Measurements from ENCODE around the gene GRIK1. TPM values are rescaled to one million over a fixed set of nuclear protein-coding genes. Genes with fewer than 3 reads are reported as not detected.

The GRIK1 gene
- total RNA-seq, 1 experiment from 2014 or later: 0.09 TPM

DNA sequence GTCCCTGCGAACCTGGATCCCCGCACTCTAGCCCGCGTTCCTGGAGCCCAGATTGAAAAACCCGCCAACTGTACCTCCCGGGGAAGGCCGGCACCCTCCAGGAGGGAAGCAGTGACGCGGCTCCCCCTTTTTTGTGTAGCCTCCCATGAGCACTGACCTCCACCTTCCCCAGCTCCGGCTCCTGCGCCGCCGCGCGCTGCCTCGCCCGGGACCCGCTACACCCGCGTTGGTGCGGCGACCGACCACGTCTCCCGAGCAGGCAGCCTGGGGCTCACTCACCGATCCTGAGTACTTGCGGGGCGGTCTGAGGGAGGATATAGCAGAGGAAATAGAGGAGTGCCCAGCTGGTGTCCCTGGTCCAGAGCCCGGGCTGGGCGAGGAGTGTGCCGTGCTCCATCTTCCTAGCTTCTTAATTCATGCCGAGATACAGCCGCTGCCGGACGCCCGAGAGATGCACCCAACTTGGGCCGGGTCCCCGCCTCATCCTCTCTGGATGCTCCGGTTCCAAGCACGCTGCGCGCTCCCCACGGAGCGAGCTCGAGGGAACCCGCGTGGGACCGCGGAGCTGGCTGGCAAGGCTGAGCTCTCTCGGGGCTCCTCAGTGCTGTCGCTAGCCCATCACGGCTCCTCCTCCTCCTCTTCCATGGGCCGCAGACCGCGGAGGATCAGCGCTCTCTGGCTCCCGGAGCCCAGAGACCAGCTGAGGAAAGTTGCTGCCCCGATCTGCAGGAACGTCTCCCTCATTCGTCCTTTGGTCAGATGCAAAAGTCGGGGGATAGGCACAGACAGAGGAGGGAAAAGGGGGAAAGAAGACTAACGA, 482 bp downstream of the GRIK1 start (continued):
- TF ChIP-seq, protein P1, sequence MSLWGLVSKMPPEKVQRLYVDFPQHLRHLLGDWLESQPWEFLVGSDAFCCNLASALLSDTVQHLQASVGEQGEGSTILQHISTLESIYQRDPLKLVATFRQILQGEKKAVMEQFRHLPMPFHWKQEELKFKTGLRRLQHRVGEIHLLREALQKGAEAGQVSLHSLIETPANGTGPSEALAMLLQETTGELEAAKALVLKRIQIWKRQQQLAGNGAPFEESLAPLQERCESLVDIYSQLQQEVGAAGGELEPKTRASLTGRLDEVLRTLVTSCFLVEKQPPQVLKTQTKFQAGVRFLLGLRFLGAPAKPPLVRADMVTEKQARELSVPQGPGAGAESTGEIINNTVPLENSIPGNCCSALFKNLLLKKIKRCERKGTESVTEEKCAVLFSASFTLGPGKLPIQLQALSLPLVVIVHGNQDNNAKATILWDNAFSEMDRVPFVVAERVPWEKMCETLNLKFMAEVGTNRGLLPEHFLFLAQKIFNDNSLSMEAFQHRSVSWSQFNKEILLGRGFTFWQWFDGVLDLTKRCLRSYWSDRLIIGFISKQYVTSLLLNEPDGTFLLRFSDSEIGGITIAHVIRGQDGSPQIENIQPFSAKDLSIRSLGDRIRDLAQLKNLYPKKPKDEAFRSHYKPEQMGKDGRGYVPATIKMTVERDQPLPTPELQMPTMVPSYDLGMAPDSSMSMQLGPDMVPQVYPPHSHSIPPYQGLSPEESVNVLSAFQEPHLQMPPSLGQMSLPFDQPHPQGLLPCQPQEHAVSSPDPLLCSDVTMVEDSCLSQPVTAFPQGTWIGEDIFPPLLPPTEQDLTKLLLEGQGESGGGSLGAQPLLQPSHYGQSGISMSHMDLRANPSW (CRISPR knock-in tag; conservative IDR thresholded peaks at IDR 0.05; ENCODE audit: low read depth): no peak
- TF ChIP-seq, protein P2, sequence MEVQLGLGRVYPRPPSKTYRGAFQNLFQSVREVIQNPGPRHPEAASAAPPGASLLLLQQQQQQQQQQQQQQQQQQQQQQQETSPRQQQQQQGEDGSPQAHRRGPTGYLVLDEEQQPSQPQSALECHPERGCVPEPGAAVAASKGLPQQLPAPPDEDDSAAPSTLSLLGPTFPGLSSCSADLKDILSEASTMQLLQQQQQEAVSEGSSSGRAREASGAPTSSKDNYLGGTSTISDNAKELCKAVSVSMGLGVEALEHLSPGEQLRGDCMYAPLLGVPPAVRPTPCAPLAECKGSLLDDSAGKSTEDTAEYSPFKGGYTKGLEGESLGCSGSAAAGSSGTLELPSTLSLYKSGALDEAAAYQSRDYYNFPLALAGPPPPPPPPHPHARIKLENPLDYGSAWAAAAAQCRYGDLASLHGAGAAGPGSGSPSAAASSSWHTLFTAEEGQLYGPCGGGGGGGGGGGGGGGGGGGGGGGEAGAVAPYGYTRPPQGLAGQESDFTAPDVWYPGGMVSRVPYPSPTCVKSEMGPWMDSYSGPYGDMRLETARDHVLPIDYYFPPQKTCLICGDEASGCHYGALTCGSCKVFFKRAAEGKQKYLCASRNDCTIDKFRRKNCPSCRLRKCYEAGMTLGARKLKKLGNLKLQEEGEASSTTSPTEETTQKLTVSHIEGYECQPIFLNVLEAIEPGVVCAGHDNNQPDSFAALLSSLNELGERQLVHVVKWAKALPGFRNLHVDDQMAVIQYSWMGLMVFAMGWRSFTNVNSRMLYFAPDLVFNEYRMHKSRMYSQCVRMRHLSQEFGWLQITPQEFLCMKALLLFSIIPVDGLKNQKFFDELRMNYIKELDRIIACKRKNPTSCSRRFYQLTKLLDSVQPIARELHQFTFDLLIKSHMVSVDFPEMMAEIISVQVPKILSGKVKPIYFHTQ (CRISPR knock-in tag; IDR thresholded peaks at IDR 0.05): no peak
- TF ChIP-seq CREM (CRISPR knock-in tag; IDR thresholded peaks at IDR 0.05): no peak

DNA sequence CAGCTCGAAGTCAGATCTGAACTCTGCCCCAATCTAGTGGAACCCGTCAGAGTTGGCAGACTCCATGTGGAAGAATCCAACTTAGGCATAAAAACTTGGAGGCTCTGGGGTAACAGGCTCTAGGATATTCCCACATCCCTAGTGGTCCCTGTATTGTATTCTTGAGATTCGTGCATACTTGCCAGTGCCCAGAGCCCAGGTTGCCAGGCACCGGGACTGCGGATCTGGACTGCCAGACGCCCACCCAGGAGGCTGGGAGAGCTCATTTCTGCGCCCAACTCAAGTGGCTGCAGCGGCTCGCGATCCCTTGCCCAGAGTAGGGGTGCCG, 1.1 kb downstream of the GRIK1 start:
- TF ChIP-seq KAT7 (CRISPR knock-in tag; IDR thresholded peaks at IDR 0.05; ENCODE audit: borderline replicate concordance) (no peak), NFATC4 (CRISPR knock-in tag; IDR thresholded peaks at IDR 0.05) (no peak), SMAD3 (CRISPR knock-in tag; IDR thresholded peaks at IDR 0.05; ENCODE audit: borderline replicate concordance) (no peak), ELF4 (CRISPR knock-in tag; IDR thresholded peaks at IDR 0.05; ENCODE audit: low read depth) (no peak), FOXK1 (CRISPR knock-in tag; IDR thresholded peaks at IDR 0.05) (no peak), ATF1 (CRISPR knock-in tag; IDR thresholded peaks at IDR 0.05) (no peak), NFYB (CRISPR knock-in tag; conservative IDR thresholded peaks at IDR 0.05; ENCODE audit: low read depth) (no peak), TEAD1 (CRISPR knock-in tag; IDR thresholded peaks at IDR 0.05) (no peak), CREB1 (CRISPR knock-in tag; IDR thresholded peaks at IDR 0.05) (no peak), EMX1 (CRISPR knock-in tag; IDR thresholded peaks at IDR 0.05) (no peak), FOXJ3 (CRISPR knock-in tag; IDR thresholded peaks at IDR 0.05; ENCODE audit: borderline replicate concordance) (no peak)
- TF ChIP-seq, protein P3, sequence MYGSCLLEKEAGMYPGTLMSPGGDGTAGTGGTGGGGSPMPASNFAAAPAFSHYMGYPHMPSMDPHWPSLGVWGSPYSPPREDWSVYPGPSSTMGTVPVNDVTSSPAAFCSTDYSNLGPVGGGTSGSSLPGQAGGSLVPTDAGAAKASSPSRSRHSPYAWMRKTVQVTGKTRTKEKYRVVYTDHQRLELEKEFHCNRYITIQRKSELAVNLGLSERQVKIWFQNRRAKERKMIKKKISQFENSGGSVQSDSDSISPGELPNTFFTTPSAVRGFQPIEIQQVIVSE (CRISPR knock-in tag; IDR thresholded peaks at IDR 0.05; ENCODE audit: borderline replicate concordance): no peak
- TF ChIP-seq, protein P4, sequence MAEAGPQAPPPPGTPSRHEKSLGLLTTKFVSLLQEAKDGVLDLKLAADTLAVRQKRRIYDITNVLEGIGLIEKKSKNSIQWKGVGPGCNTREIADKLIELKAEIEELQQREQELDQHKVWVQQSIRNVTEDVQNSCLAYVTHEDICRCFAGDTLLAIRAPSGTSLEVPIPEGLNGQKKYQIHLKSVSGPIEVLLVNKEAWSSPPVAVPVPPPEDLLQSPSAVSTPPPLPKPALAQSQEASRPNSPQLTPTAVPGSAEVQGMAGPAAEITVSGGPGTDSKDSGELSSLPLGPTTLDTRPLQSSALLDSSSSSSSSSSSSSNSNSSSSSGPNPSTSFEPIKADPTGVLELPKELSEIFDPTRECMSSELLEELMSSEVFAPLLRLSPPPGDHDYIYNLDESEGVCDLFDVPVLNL (CRISPR knock-in tag; IDR thresholded peaks at IDR 0.05; ENCODE audit: borderline replicate concordance, low read depth): no peak
- TF ChIP-seq, protein P1 (CRISPR knock-in tag; conservative IDR thresholded peaks at IDR 0.05; ENCODE audit: low read depth): no peak
- TF ChIP-seq, protein P5, sequence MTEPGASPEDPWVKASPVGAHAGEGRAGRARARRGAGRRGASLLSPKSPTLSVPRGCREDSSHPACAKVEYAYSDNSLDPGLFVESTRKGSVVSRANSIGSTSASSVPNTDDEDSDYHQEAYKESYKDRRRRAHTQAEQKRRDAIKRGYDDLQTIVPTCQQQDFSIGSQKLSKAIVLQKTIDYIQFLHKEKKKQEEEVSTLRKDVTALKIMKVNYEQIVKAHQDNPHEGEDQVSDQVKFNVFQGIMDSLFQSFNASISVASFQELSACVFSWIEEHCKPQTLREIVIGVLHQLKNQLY (CRISPR knock-in tag; IDR thresholded peaks at IDR 0.05): no peak
- CTCF ChIA-PET: interaction anchor here (1.0 to 1.8 kb wide), 5 partner anchors 105 to 848 kb away, joined by 3 to 13 read pairs (median 3); no protein-coding TSS in a partner anchor
- no peaks in the 10 kb centered on the region for H3K36me3 Mint-ChIP-seq
- H3K27me3 Mint-ChIP-seq (ENCODE audit: low read depth): peaks cover 63% of the 10 kb centered on the region
- no peaks in the 10 kb centered on the region for H3K9me3 Mint-ChIP-seq
- DNase-seq (ENCODE audit: low spot score) (no peak), ATAC-seq (peak; percentile 52)
- peak overlapping the region; percentile 93 for H3K4me3 Mint-ChIP-seq
- H3K4me1 Mint-ChIP-seq: peaks cover 8% of the 10 kb centered on the region
- POLR2A ChIA-PET: no interaction called here
- H3K27ac Mint-ChIP-seq: no peak overlapping the region
